Measurements from ENCODE around the gene ZBTB40. TPM values are rescaled to one million over a fixed set of nuclear protein-coding genes. Genes with fewer than 3 reads are reported as not detected.

The ZBTB40 gene
- total RNA-seq, 4 donors from 2014 or later = 13.8 to 21.1 (median 18.4) TPM

GRCh38 chr1:22415489-22415888, 36.2 kb upstream of the ZBTB40 start:
- TF ChIP-seq EP300 (IDR thresholded peaks at IDR 0.05) = no peak
- no peak for TF ChIP-seq POLR2AphosphoS5 (IDR thresholded peaks at IDR 0.05)
- no peak for TF ChIP-seq CTCF (IDR thresholded peaks at IDR 0.05)
- TF ChIP-seq POLR2A (IDR thresholded peaks at IDR 0.05; ENCODE audit: low read depth) = no peak
- DNase-seq (ENCODE audit: extremely low spot score) = no peak
- peaks cover 0 to 45% (median 0%) of the 10 kb centered on the region in 4 donors for H3K27me3 ChIP-seq
- no peak overlapping the region for H3K4me3 ChIP-seq
- intact Hi-C loops (cut with DNase I) = loop anchor here (5.0 kb wide), 1 partner anchor 308 kb away; no protein-coding TSS in a partner anchor
- no peaks in the 10 kb centered on the region for H3K36me3 ChIP-seq
- no peak overlapping the region for H3K27ac ChIP-seq (replicated peaks in 1 of 4)
- peaks cover 4 to 21% (median 18%) of the 10 kb centered on the region in 4 donors for H3K4me1 ChIP-seq
- 89% methylated on average over 7 of the region's 7 CpGs for WGBS
- H3K9me3 ChIP-seq = no peaks in the 10 kb centered on the region

DNA sequence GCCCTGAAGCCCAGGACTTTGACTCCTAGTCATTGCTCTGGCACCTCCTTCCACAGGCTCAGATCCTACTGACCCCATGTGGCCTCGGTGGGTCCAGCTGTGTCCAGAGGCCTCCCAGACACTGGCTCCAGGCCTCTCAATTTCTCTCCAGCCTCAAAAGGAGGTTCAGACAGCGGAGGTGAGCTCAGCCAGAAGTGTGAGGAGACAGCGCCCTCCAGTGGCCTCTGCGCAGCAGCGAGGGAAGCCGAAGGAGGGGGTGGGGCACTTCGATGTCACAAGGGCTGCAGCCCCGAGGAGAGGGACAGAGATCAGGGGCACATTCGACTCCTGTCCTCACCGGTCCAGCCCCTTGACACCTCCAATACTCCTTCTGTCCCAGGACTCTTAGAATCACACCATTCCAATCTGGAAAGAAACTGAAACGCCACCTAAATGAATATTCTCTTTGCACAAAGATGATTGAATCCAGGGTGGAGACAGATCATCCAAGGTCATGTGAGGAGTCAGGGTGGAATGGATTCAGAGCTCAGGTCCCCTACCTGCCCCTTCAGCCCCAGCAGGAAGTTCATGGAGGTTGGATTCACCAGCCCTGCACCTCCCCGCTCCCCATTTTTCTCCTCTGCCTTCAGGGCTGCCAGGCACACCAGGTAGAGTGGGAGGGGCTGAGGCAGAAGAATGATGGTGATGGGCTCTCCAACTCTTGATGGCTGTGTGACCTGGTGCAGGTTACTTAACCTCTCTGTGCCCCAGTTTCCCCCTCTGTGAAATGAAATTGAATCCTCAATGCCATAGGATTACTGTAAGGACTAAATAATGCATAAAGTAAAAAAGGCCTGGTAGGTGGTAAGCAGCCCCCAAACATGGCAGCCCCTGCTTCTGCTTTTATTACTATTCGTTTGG, 34.8 kb upstream of the ZBTB40 start:
- Histone ChIP-seq H3K4me1 (peaks cover 4 to 24% (median 19%) of the 10 kb centered on the region in 4 donors), H3K9me3 (no peaks in the 10 kb centered on the region), H3K36me3 (no peaks in the 10 kb centered on the region), H3K27ac (replicated peaks in 1 of 4) (no peak overlapping the region), H3K4me3 (no peak overlapping the region), H3K27me3 (peaks cover 0 to 49% (median 0%) of the 10 kb centered on the region in 4 donors)
- no peak for DNase-seq (ENCODE audit: extremely low spot score)
- TF ChIP-seq EP300 (IDR thresholded peaks at IDR 0.05) (no peak), CTCF (IDR thresholded peaks at IDR 0.05) (peak; percentile 70 to 76 (median 73))
- WGBS = 17% methylated on average over 11 of the region's 13 CpGs
- intact Hi-C loops (cut with DNase I) = loop anchor here (5.0 kb wide), 1 partner anchor 310 kb away; no protein-coding TSS in a partner anchor

GRCh38 chr1:22417466-22417865, 34.2 kb upstream of the ZBTB40 start:
- DNase-seq (ENCODE audit: extremely low spot score) = no peak
- no peak overlapping the region for H3K27ac ChIP-seq (replicated peaks in 1 of 4)
- intact Hi-C loops (cut with DNase I) = loop anchor here (5.0 kb wide), 1 partner anchor 310 kb away; no protein-coding TSS in a partner anchor
- H3K27me3 ChIP-seq = peaks cover 0 to 49% (median 0%) of the 10 kb centered on the region in 4 donors
- no peak for TF ChIP-seq POLR2A (IDR thresholded peaks at IDR 0.05; ENCODE audit: low read depth)
- TF ChIP-seq CTCF (IDR thresholded peaks at IDR 0.05) = no peak
- TF ChIP-seq EP300 (IDR thresholded peaks at IDR 0.05) = no peak
- TF ChIP-seq POLR2AphosphoS5 (IDR thresholded peaks at IDR 0.05) = no peak
- no peaks in the 10 kb centered on the region for H3K9me3 ChIP-seq
- H3K4me3 ChIP-seq = no peak overlapping the region
- H3K36me3 ChIP-seq = no peaks in the 10 kb centered on the region
- 86% methylated on average over 12 of the region's 12 CpGs for WGBS
- peaks cover 4 to 24% (median 19%) of the 10 kb centered on the region in 4 donors for H3K4me1 ChIP-seq

DNA sequence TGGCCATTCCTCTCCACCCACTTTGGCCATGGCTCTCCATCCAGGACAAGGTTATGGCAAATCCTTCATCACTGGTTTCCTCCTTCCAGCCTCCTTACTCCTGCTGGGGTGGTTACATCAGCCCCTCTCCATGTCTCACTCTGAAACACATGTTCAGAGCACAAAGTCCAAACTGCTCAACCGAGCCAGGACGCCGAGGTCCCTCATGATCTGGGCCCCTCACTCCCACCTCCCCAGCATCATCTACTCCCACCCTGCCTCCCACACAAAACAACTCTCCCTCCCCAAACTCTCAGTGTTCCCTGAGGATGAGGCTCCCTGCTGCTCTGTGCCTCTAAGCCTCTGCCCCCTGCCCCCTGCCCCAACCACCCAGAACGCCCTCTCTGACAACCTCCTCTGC, 33.3 kb upstream of the ZBTB40 start:
- intact Hi-C loops (cut with DNase I) = loop anchor here (5.0 kb wide), 1 partner anchor 311 kb away; no protein-coding TSS in a partner anchor
- H3K36me3 ChIP-seq = no peaks in the 10 kb centered on the region
- peaks cover 0 to 49% (median 0%) of the 10 kb centered on the region in 4 donors for H3K27me3 ChIP-seq
- WGBS = 62% methylated on average over 4 of the region's 4 CpGs
- TF ChIP-seq CTCF (IDR thresholded peaks at IDR 0.05) (no peak), POLR2A (IDR thresholded peaks at IDR 0.05; ENCODE audit: low read depth) (no peak), EP300 (IDR thresholded peaks at IDR 0.05) (no peak), POLR2AphosphoS5 (IDR thresholded peaks at IDR 0.05) (no peak)
- H3K4me1 ChIP-seq = peaks cover 4 to 24% (median 19%) of the 10 kb centered on the region in 4 donors
- no peaks in the 10 kb centered on the region for H3K9me3 ChIP-seq
- H3K4me3 ChIP-seq = no peak overlapping the region
- H3K27ac ChIP-seq (replicated peaks in 1 of 4) = no peak overlapping the region
- DNase-seq (ENCODE audit: extremely low spot score) = no peak

Data from esophagus muscularis mucosa (tissue), 4 donors.